ENCODE results near the gene MVK.

- TF ChIP-seq POLR2A (IDR thresholded peaks at IDR 0.05; ENCODE audit: low read length) = no peak
- TF ChIP-seq GATA1 (IDR thresholded peaks at IDR 0.05; ENCODE audit: low read depth, low read length) = no peak
Measured at GRCh38 chr12:109573914-109574244, 285 bp downstream of the MVK start.
